Activated T-cell treated with anti-CD3 and anti-CD28 coated beads for 24 hours (primary cell): ENCODE data around the gene SDSL.

ENCODE experiments used
- DNase-seq: peaks from one replicate; pipeline ENCODE4 v3.0.0-alpha.2; 2020; ENCODE audit warnings: low read depth

The SDSL gene

GRCh38 chr12:113420996-113421595 lies 1.1 kb upstream of the SDSL start:
- no peak for DNase-seq

GRCh38 chr12:113422886-113423669 lies 898 bp downstream of the SDSL start:
- DNase-seq, result no peak

- no peak for DNase-seq
Measured at GRCh38 chr12:113424456-113424855, 2.3 kb downstream of the SDSL start.

- DNase-seq, result peak; percentile 37
Measured at GRCh38 chr12:113424915-113425823, 3.0 kb downstream of the SDSL start.

GRCh38 chr12:113425960-113426453 lies 3.8 kb downstream of the SDSL start:
- no peak for DNase-seq

- no peak for DNase-seq
Measured at GRCh38 chr12:113427882-113428281, 5.7 kb downstream of the SDSL start.

- DNase-seq, result no peak
Measured at GRCh38 chr12:113428482-113428881, 6.3 kb downstream of the SDSL start.

- DNase-seq, result no peak
Measured at GRCh38 chr12:113432986-113433385, 10.8 kb downstream of the SDSL start.

- DNase-seq, result no peak
Measured at GRCh38 chr12:113435367-113435766, 13.2 kb downstream of the SDSL start.

GRCh38 chr12:113436586-113436985 lies 14.4 kb downstream of the SDSL start:
- DNase-seq, result no peak

GRCh38 chr12:113436993-113437728 lies 15.0 kb downstream of the SDSL start:
- no peak for DNase-seq

GRCh38 chr12:113437729-113438100 lies 15.5 kb downstream of the SDSL start:
- no peak for DNase-seq

GRCh38 chr12:113438523-113439300 lies 16.5 kb downstream of the SDSL start:
- no peak for DNase-seq

- no peak for DNase-seq
Measured at GRCh38 chr12:113439301-113439597, 17.1 kb downstream of the SDSL start.

GRCh38 chr12:113439606-113440030 lies 17.4 kb downstream of the SDSL start:
- no peak for DNase-seq

GRCh38 chr12:113440336-113440735 lies 18.2 kb downstream of the SDSL start:
- no peak for DNase-seq

GRCh38 chr12:113440947-113441782 lies 19.0 kb downstream of the SDSL start:
- no peak for DNase-seq

GRCh38 chr12:113443030-113443539 lies 20.9 kb downstream of the SDSL start:
- no peak for DNase-seq

GRCh38 chr12:113445544-113446171 lies 23.5 kb downstream of the SDSL start:
- no peak for DNase-seq

- DNase-seq, result no peak
Measured at GRCh38 chr12:113448873-113449272, 26.7 kb downstream of the SDSL start.
